SK-N-SH treated with all-trans-retinoic acid at 6 μM for 48 hours (cell line): ENCODE results near the gene TMEM163.

ENCODE experiments used
- CREB5 ChIP-seq: fragments of 250-450 bp; sonication (Bioruptor Pico); IDR thresholded peaks from 2 replicates; pipeline ENCODE4 v1.5.1; 2020; ENCODE audit warnings: low read depth, mild to moderate bottlenecking, moderate library complexity
- CSDC2 ChIP-seq: fragments of 250-450 bp; sonication (Bioruptor Pico); IDR thresholded peaks from 2 replicates; pipeline ENCODE4 v1.5.0; 2020; ENCODE audit warnings: mild to moderate bottlenecking, moderate library complexity
- OSR1 ChIP-seq: fragments of 250-450 bp; sonication (Bioruptor Pico); IDR thresholded peaks from 2 replicates; pipeline ENCODE4 v1.8.0; 2022; ENCODE audit warnings: moderate library complexity, mild to moderate bottlenecking, inconsistent platforms
- PPARA ChIP-seq: fragments of 250-450 bp; sonication (Bioruptor Pico); IDR thresholded peaks from 2 replicates; pipeline ENCODE4 v1.5.0; 2020; ENCODE audit warnings: mild to moderate bottlenecking, borderline replicate concordance
- TOX ChIP-seq: fragments of 250-450 bp; sonication (Bioruptor Pico); IDR thresholded peaks from 2 replicates; pipeline ENCODE4 v1.8.0; 2021; ENCODE audit warnings: mild to moderate bottlenecking, moderate library complexity, borderline replicate concordance
- ZC3H10 ChIP-seq: fragments of 250-450 bp; sonication (Bioruptor Pico); IDR thresholded peaks from 2 replicates; pipeline ENCODE4 v1.5.1; 2021; ENCODE audit warnings: mild to moderate bottlenecking, moderate library complexity
- ZFP3 ChIP-seq: fragments of 250-450 bp; sonication (Bioruptor Pico); IDR thresholded peaks from 2 replicates; pipeline ENCODE4 v1.5.0; 2020; ENCODE audit warnings: mild to moderate bottlenecking, moderate library complexity
- ZFP30 ChIP-seq: fragments of 450-650 bp; formaldehyde crosslinking; IDR thresholded peaks from 2 replicates; pipeline ENCODE4 v1.5.0; 2022; ENCODE audit warnings: mild to moderate bottlenecking, moderate library complexity
- TF ChIP-seq, protein P1 (sequence below): fragments of 250-450 bp; sonication (Bioruptor Pico); IDR thresholded peaks from 2 replicates; pipeline ENCODE4 v1.5.1; 2021; ENCODE audit warnings: mild to moderate bottlenecking, moderate library complexity

DNA sequence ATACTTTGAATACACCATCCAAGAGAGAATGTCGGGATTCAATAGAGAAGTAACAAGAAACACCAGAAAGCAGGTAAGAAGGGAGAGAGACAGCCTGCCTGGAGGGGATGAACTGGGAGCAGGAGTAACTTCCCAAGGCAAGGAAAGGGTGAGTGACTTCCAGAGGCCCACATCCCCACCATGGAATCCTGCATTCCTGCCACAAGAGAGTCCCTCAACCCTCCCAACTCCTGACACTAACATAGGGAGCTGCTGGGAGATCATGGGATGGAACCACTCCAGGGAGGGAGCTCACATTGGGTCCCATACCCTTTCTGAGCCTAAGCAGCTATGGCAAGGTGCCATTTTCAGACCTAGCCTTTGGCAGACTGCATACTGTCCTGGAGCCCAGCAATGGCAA lies 5.5 kb upstream of the TMEM163 start:
- TF ChIP-seq, protein P1, sequence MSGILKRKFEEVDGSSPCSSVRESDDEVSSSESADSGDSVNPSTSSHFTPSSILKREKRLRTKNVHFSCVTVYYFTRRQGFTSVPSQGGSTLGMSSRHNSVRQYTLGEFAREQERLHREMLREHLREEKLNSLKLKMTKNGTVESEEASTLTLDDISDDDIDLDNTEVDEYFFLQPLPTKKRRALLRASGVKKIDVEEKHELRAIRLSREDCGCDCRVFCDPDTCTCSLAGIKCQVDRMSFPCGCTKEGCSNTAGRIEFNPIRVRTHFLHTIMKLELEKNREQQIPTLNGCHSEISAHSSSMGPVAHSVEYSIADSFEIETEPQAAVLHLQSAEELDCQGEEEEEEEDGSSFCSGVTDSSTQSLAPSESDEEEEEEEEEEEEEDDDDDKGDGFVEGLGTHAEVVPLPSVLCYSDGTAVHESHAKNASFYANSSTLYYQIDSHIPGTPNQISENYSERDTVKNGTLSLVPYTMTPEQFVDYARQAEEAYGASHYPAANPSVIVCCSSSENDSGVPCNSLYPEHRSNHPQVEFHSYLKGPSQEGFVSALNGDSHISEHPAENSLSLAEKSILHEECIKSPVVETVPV: no peak
- no peak for TF ChIP-seq OSR1 (CRISPR knock-in tag)
- TF ChIP-seq ZC3H10 (CRISPR knock-in tag): no peak
- no peak for TF ChIP-seq CREB5 (CRISPR knock-in tag)
- no peak for TF ChIP-seq TOX
- no peak for TF ChIP-seq ZFP3
- no peak for TF ChIP-seq ZFP30 (CRISPR knock-in tag)
- TF ChIP-seq CSDC2 (CRISPR knock-in tag): no peak
- no peak for TF ChIP-seq PPARA
